ENCODE measurements around the gene C16orf46. TPM values are rescaled to one million over a fixed set of nuclear protein-coding genes. Genes with fewer than 3 reads are reported as not detected.

C16orf46 gene
- total and polyA plus RNA-seq, 2 of the 13 experiments (the other 11 are each of a cell fraction or from before 2014, with no cell fraction given) = 0.38 to 0.55 TPM

- no peak for TF ChIP-seq E2F5 (CRISPR knock-in tag; conservative IDR thresholded peaks at IDR 0.05)
Measured at GRCh38 chr16:81076566-81077075, 417 bp downstream of the C16orf46 start (continued).

GRCh38 chr16:81073560-81074330 is 3.3 kb downstream of the C16orf46 start:
- ChIA-PET CTCF (ENCODE audit: low intra/inter-chr PET ratio, low total read pairs) (no interaction called here), POLR2A (no interaction called here)
- Histone ChIP-seq H3K4me1 (ENCODE audit: insufficient read depth, low read length) (peaks cover 22% of the 10 kb centered on the region), H4K20me1 (ENCODE audit: insufficient read depth, low read length) (no peaks in the 10 kb centered on the region), H3K36me3 (replicated peaks in 1 of 2; ENCODE audit: control insufficient read depth in 1 of 2, insufficient read depth in 2 of 2, low read length in 2 of 2) (no peaks in the 10 kb centered on the region), H3K27me3 (ENCODE audit: control insufficient read depth in 1 of 2, insufficient read depth in 2 of 2, low read length in 2 of 2) (no peaks in the 10 kb centered on the region; a peak in 1 of 5 replicates), H3K27ac (ENCODE audit: extremely low read length, insufficient read depth, low read length) (no peak overlapping the region), H3K4me2 (ENCODE audit: low read depth, low read length) (no peak overlapping the region), H3K79me2 (ENCODE audit: insufficient read depth, low read length) (no peaks in the 10 kb centered on the region), H3K9ac (ENCODE audit: insufficient read depth, low read depth, low read length) (no peak overlapping the region), H3K4me3 (replicated peaks in 1 of 3; ENCODE audit: insufficient read depth in 1 of 3, low read depth in 2 of 3, low read length in 3 of 3) (no peak overlapping the region), H3K9me3 (ENCODE audit: low read length) (no peaks in the 10 kb centered on the region), H2AFZ (ENCODE audit: low read length) (no peak overlapping the region)
- in situ Hi-C loops (cut with HindIII; ENCODE audit: extremely low pct_ligation_motif_present, low pct_unique_long_range_greater_than_20kb) (no loop called here), intact Hi-C loops (cut with micrococcal nuclease; ENCODE audit: unreplicated experiment) (no loop called here)
- DNase-seq (ENCODE audit: low spot score) = no peak
- ATAC-seq = no peak
- FAIRE-seq = no peak
- no TSS peak for BruUV-seq (replicated peaks)
- 75% methylated on average over 5 of the region's 5 CpGs for WGBS (ENCODE audit: low lambda C conversion rate)
- TF ChIP-seq FOXO1 (CRISPR knock-in tag; IDR thresholded peaks at IDR 0.05) = no peak
- TF ChIP-seq ATF7-NPFF (CRISPR knock-in tag; IDR thresholded peaks at IDR 0.05; ENCODE audit: low read depth) = no peak
- TF ChIP-seq ZFP36 (IDR thresholded peaks at IDR 0.05; ENCODE audit: borderline replicate concordance, low read depth, low read length, partially characterized antibody) = no peak
- TF ChIP-seq SMAD1 (CRISPR knock-in tag; IDR thresholded peaks at IDR 0.05; ENCODE audit: borderline replicate concordance, low read depth) = no peak
- no peak for TF ChIP-seq ZNF609 (CRISPR knock-in tag; IDR thresholded peaks at IDR 0.05; ENCODE audit: borderline replicate concordance)
- no peak for TF ChIP-seq ZNF260 (CRISPR knock-in tag; IDR thresholded peaks at IDR 0.05; ENCODE audit: borderline replicate concordance, low read depth)
- TF ChIP-seq MEIS1 (CRISPR knock-in tag; IDR thresholded peaks at IDR 0.05; ENCODE audit: borderline replicate concordance) = no peak
- no peak for TF ChIP-seq ZSCAN21 (CRISPR knock-in tag; IDR thresholded peaks at IDR 0.05; ENCODE audit: borderline replicate concordance)

All from HepG2 (cell line).